NAMALWA (cell line): ENCODE measurements around the gene SPEM1.

Experiments
- DNase-seq: peaks from one replicate; pipeline ENCODE4 v3.0.0-alpha.2; 2015; ENCODE audit warnings: low spot score

The SPEM1 gene, protein sequence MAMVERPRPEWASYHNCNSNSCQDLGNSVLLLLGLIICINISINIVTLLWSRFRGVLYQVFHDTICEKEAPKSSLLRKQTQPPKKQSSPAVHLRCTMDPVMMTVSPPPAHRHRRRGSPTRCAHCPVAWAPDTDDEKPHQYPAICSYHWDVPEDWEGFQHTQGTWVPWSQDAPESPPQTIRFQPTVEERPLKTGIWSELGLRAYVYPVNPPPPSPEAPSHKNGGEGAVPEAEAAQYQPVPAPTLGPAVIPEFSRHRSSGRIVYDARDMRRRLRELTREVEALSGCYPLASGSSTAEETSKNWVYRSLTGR

DNA sequence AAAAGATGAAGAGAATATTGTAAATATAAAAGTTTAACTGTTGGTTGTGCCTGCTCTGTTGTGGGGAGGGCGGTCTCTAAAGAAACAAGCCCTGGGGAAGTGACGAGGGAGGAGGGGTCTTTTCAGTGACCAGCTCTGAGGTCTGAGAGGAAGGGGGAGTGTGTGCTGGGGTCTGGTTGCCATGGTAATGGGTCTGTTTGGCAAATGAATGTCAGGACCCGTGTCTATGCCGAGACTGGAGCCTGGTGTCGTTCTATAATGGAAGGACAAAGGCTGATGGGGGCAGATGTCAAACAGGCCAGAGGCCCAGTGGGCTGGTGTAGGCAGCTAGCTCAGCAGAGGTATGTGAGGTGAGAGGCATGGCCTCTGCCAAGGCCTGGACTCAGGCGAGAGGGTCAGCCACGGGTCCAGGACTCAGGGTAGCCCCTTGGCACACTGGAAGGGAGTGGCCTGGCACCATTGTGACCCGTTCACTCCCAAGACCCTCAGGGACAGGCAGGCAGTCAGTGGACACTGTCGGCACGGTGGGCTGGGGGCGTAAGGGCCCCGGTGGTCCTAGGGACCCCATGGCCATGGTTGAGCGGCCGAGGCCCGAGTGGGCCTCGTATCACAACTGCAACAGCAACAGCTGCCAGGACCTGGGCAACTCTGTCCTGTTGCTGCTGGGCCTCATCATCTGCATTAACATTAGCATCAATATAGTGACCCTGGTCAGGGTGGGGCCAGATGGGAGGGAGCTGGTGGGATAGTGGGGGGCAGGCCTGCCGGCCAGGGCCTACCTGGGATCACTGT, at the start of gene SPEM1:
SPEM1 (plus strand) TSS at position 506 of the 792 bp plus-strand sequence; CDS start at position 567, 61 bp downstream.
- DNase-seq: no peak

DNA sequence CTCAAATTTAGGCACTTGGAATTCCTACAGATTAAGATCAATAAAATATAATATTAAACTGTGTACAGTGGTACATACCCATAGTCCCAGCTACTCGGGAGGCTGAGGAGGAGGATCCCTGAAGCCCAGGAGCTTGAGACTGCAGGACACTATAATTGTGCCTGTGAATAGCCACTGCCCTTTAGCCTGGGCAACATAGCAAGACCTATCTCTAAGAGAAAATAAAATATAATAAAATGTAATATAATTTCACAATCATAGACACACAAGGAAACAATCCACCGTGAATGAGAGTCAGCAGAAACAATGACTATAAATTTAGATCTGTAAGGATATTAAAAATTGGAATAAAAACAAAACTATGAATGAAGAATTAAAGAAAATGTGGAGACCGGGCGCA, 49.3 kb upstream of the SPEM1 start:
- DNase-seq: no peak

DNA sequence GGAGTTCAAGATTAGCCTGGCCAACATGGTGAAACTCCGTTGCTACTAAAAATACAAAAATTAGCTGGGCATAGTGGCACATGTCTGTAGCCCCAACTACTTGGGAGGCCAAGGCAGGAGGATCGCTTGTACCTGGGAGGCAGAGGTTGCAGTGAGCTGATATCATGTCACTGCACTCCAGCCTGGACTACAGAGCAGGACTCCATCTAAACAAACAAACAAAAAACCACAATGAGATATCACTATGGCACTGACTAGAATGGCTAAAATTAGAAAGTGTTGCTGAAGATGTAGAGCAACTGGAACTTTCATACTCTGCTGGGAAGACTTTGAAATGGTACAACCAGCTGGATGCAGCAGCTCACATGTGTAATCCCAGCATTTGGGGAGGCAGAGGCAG, 45.8 kb upstream of the SPEM1 start:
- DNase-seq: no peak

DNA sequence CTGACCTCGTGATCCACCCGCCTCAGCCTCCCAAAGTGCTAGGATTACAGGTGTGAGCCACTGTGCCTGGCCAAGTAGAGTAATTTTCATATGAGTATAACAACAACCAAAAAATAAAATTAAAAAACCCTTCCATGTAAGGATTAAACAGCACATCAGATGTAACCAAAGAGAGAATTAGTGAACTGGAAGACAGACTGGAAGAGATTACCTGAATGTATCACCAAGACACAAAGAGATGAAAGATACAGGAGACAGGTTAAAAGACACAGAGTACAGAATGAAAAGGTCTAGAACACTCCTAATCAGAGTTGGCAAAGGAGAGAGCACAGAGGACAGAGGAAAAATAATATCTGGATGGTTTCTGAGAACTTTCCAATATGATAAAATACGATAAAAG, 41.0 kb upstream of the SPEM1 start:
- no peak for DNase-seq

DNA sequence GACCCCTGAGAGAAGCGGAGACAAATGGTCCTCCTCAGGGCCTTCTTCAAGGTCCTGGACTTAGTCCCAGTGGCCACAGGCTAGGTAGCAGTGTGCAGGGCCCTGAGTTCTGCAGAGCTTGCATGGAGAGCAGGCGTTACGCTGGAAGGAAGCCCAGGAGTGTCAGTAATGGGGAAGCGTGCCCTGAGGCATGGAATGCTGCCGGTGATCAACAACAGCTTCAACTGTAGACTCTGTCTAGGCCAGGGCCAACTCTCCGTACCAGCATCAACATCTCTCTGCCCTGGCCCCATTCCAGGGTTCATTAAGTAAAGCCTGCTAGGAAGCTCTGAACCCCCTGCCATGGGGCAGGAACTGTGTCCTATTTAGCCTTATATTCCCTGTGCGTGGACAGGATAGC, 39.8 kb upstream of the SPEM1 start:
- DNase-seq: no peak

DNA sequence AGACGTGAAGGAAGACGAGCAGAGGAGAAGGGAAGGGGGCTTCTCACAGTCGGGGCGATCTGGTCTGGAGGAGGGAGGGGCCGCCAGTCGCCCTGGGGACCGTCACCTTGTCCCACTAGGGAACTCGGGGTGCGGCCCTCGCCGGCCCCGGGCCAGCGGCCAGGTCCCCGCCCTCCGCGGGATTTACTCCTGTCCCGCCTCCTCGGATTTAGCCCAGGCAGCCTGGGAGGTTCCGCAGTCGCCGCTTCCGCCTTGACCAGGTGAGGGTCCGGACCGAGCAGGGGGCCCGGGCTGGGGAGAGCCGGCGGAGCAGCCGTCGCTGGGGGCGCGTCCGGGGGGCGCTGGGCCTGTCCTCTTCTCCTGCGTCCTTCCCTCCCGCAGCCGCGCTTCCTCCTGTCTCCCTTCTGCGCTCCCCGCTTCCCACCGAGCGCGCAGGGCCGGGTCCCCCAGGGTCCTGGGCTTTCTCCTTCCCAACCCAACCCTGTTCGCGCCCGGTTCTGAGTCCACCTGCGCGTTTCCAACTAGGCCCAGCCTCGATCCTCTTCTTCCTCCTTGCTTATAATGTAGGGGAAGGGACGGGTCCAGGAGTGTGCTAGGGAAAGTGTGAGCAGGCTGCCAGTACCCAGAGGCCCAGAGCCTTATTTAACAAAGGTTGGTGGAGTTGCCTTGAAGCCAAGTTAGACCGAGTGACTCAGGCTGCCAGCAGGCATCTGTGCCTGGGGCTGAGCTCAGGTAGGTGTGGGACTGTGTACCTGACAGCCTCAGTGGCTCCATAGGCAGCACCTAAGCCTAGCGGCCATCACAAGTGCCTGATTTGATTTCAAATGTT, 39.1 kb upstream of the SPEM1 start, which contains the start of gene TNK1:
TNK1 (plus strand) TSS at position 235 of the 829 bp plus-strand sequence. CDS start 1,838 bp downstream, outside the sequence.
- no peak for DNase-seq

DNA sequence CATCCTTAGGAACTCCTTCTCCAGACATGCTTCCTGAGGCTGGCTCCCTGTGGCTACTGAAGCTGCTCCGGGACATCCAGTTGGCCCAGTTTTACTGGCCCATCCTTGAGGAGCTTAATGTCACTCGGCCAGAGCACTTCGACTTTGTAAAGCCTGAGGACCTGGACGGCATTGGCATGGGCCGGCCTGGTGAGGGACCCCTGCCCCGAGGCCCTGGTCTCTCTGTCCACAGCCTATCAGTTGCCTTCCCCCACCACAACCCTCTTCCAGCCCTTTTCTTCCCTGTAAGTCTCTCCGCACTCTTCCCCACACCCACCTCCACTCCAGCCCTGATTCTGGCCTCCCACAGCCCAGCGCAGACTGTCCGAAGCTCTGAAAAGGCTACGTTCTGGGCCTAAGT, 37.2 kb upstream of the SPEM1 start:
- DNase-seq: no peak

DNA sequence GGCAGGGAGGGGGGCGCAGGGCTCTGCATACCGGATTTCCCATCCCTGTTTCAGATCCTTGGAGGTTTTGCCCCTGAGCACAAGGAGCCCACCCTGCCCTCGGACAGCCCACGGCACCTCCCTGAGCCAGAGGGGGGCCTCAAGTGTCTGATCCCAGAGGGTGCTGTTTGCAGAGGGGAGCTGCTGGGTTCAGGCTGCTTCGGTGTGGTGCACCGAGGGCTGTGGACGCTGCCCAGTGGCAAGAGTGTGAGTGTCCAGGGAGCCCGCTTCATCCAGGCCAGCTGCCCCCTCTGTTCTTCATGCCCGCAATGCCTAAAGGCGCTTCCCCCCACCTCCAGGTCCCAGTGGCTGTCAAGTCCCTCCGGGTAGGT, 36.8 kb upstream of the SPEM1 start:
- DNase-seq: no peak

DNA sequence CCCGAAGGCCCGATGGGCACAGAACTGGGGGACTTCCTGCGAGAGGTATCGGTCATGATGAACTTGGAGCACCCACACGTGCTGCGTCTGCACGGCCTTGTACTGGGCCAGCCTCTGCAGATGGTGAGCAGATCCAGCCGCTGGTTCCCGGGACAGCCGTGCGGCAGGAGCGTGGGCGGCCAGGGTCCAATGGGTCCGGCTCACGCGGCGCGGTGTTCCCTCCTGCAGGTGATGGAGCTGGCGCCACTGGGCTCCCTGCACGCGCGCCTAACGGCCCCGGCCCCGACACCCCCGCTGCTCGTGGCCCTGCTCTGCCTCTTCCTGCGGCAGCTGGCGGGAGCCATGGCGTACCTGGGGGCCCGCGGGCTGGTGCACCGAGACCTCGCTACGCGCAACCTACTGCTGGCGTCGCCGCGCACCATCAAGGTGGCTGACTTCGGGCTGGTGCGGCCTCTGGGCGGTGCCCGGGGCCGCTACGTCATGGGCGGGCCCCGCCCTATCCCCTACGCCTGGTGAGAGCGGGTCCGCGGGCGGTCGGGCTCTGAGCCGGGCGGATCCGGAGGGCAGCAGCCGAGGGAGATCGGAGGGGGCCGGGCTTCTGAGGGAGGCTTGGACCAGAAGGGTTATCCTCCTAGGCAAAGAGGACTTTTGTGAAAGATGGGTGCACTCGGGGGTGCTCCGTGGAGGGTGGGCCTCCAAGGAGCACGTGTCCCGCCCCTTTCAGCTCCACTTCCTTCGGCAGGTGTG, 36.2 kb upstream of the SPEM1 start:
- peak; percentile 63 for DNase-seq

DNA sequence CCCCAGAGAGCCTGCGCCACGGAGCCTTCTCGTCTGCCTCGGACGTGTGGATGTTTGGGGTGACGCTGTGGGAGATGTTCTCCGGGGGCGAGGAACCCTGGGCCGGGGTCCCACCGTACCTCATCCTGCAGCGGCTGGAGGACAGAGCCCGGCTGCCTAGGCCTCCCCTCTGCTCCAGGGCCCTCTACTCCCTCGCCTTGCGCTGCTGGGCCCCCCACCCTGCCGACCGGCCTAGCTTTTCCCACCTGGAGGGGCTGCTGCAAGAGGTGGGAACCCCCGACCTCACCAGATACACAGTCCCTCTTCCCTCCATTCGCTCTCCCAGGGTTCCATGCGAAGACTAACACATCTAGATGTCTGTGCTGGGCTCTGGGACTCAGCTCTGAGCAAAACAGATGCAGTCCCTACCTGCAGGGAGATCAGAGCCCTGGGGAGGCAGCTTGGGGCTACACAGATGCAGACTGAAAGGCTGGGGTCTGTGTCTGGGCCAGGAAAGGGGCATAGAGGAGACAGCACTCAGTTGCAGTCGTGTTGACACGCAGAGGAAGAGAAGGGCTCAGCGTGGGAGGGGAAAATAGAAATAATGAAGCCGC, 35.5 kb upstream of the SPEM1 start:
- DNase-seq: no peak

DNA sequence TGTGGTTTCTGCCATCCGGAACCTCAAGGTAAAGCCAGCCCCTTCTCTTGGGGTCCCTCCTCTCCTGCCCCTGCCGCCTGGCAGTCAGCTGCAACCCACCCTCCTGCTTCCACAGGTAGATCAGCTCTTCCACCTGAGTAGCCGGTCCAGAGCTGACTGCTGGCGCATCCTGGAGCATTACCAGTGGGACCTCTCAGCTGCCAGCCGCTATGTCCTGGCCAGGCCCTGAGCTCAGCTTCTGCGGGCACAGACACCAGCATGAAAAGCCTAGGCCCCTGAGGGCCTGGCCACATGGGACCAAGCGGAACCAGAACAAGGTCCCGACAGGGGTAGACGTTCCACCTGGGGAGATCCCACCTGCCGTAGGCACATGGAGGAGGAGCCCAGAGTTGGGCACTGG, 31.3 kb upstream of the SPEM1 start:
- DNase-seq: no peak

DNA sequence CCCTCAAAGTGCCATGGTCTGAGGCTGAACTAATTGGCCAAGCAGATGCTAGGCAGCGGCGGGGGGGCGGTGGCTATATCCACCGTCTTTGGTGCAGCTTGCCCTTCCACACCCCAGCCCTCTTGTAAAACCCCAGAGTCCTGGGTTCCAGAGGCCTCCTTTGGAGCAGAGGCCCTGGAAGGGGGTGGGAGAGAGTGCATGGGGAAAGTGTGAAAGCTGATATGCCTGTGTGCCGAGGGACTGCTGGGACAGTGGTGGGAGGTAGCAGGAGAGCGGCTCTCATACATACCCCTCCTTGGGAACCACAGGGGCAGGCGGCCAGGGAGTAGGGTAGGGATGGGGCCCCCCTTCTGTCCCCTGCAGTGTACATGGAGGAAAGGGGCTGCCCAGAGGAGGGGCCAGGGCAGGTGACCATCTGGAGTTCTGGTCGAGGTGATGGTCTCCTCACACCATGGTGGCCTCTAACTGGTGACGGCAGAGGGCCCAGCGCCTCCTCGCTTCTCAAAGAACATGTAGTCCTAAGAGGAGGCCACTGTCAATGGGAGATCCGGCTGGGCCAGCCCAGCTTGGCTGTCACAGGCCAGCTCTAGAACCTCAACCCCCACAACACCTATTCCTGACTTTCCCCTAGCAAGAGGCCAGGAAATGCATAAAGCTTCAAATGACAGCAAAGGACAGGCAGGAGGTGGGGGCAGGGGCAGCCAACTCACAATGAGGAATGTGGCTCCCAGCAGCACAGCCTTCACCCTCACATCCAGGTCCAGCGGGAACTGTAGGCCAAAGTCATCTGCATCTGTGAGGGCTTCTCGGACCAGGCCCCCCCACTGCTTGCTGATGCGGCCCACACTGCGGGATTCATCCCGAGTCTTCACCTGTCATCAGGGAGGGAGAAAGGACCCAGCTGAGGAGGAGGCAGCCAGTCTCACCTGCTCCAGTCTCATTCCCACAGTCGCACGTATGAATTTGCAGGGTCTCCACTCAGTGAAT, 29.9 kb upstream of the SPEM1 start:
- no peak for DNase-seq

DNA sequence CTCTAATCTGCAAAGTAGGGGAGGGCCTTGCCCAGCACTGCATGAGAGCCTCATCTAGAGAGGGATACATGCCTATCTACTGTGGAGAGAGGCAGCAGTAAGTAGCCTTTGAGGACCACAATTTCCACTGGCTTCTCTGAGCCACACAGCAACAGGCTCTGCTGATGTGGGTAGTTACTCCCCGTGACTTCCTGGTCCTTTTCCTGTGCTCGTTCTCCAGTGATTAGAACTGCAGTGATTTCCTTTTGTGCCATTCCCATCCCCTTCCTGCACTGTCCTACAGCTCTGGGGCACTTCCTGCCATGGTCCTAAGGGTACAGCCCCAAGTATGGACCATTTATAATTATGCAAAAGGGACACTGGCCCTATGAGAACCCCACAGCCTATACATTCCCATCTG, 28.8 kb upstream of the SPEM1 start:
- DNase-seq: no peak

DNA sequence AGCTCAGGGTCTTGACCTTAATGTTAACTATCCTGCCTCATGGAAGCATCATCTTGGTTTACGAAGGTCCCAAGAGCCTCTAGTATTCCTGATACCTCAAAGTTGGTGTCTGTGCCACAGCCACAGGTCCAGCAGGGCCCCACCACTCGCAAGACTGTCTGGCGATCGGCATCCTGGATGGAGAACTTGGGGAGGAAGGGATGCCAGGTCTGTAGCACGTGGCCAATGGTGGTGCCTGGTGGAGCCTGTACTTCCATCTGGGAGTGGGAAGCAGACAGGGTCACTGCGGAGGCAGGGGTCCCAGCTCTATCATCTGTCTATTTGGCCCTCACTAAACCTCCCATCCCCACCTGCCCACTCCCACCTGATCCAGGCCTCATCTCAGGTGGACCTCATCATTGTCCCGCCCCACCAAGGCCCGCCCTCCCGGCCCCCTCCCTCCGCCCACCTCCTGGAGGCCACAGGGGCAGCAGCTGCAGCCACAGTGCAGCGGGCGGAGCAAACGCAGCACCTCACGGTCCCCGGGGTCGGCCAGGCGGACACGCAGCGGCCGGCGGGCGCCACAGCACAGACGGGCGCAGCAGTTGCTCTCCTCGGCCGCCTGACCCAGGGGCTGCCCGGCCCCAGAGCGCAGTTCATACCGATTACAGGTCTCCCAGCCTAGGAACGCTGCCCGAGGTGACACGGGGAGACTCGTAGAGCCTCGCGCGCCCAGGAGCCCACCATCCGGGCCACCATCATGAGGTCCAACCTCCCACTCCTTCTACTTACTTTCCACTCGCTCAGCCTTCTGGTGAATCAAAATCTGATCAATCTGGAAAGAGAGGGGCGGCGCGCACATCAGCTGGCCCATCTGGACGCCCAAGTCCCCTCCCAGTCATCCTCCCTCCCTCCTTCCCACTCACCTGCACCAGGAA, 27.2 kb upstream of the SPEM1 start:
- no peak for DNase-seq

DNA sequence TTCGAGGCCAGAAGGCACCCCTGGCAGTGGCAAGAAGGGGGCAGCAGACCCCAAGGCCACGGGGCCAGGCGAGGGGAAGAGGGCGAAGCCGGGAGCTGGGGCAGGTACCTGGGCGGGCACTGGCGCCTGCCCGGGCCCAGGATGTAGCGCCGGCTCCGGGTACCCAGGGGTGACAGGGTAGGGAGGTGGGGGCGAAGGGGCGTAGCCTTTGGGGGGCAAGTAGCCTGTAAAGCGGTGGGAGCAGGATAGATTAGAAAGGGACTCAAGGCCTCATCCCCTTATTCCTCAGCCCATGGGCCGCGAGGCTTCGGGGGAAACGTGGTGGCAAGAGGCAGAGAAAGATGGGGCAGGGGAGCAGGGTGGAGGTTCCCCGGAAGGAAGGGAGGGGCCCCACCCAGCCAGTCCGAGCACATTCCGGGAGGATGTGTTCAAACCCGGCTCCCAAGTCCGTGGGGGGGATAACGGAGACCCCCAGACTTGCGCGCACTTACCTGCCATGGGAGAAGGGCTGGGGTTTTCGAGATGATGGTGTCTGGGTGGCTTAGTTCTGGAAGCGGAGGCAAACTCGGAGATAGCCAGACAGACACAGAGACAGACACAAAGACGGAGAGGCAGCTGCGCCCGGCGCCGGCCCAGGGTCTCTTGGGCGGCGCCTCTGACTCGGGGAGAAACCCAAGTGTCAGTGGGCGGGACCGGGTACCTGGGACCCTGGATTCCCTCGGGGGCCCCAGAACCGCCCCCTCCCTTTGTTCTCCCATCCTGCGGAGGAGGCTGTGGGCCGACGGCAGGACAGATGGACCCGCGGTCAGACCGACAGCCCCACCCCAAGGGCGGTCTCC, 26.3 kb upstream of the SPEM1 start:
- DNase-seq: peak; percentile 71

DNA sequence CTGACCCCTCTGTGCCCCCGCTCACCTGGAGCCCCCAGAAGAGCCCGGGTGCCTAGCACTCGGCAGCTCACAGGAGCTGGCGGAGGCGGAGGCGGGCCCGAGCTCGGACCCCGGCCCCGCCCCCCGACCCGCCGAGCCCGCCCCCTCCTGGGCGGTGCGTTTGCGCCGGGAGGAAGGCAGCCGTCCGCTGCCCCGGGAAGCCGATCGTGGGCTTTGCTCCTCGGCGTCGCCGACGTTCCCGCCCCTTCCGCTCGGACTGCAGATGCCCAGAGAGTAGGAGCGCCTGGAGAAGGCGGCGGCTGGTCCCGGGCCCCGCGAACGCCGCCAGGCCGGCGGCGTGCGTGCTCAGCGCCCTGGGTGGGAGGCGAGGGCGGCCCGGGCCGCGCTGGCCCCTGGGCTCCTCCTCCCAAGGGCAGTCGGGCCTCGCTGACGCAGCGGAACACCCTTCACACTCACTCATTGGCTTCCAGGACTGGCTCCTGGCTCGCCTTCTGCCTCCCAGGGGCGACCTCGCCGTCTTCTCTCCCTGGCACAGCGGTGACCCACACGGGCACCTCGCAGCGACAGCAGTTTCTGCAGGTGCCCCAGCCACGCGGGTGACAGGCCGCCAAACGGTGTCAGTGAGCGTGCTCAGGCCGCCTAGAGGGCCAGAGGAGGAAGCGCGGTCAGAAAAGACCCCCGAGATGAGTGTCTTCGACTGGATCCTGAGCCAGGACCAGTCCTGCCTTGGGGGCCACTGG, 25.5 kb upstream of the SPEM1 start, which contains the start of gene PLSCR3:
PLSCR3 (minus strand) TSS at position 74 of the 740 bp plus-strand sequence. CDS start 415 bp downstream, outside the sequence.
- peak; percentile 73 for DNase-seq

DNA sequence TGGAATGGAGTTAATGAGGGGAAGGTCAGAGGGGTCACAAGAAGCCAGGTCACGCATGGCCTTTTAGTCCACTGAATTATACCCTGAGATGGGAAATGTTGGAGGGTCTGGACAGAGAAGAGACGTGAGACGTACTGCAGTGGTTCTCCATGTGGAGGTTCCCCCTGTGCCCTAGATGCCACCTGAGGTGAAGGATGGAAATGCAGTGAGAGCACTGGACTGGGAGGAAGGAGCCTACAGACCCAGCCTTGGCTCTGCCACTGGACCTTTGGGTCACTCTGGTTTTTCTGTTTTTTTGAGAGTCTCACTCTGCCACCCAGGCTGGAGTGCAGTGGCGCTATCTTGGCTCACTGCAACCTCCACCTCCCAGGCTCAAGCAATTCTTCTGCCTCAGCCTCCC, 24.0 kb upstream of the SPEM1 start:
- no peak for DNase-seq
